Measurements from ENCODE around the gene C20orf144. TPM values are rescaled to one million over a fixed set of nuclear protein-coding genes. Genes with fewer than 3 reads are reported as not detected.

C20orf144 gene
- total and polyA plus RNA-seq, 9 of the 15 experiments (the other 6 are each of a cell fraction or from before 2014, with no cell fraction given), result 0.04 to 0.23 (median 0.11) TPM; not detected in 2

DNA sequence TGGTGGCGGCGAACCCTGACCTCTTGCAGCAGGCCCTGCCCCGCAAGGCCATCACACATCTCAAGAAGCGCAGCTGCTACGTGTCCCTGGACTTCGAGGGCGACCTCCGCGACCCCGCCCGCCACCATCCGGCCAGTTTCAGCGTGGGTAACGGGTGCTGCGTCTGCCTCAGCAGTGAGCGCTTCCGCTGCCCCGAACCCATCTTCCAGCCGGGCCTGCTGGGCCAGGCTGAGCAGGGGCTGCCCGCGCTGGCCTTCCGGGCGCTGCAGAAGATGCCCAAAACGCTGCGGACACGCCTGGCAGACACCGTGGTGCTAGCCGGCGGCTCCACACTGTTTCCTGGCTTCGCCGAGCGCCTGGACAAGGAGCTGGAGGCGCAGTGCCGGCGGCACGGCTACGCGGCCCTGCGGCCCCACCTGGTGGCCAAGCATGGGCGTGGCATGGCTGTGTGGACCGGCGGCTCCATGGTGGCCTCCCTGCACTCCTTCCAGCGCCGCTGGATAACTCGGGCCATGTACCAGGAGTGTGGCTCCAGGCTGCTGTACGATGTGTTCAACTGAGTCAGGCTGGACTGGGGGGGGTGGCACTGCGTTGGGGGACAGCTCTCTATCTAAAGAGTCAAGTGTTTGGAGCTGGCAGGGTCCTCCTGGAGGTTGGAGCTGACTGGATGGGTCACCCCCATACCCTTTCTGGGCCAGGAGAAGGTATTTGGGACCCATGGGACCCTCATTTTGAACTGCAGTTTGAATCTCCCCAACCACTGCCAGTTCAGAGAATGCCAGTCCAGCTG, 5.7 kb downstream of the C20orf144 start:
- FAIRE-seq (no peak), DNase-seq (ENCODE audit: extremely low read depth in 1 of 4, low spot score in 3 of 4) (peak; percentile 56 to 69 (median 60)), ATAC-seq (peak; percentile 14)
- CTCF ChIA-PET (ENCODE audit: low intra/inter-chr PET ratio), result interaction anchor here (0.9 kb wide), 1 partner anchor 210 kb away, joined by 4 read pairs; no protein-coding TSS in a partner anchor
- H3K9ac ChIP-seq (ENCODE audit: insufficient read depth in 1 of 2, low read depth in 2 of 2, low read length in 2 of 2), result no peak overlapping the region; a peak in 1 of 4 replicates
- BruUV-seq (replicated peaks), result no TSS peak
- intact Hi-C loops (cut with micrococcal nuclease) (loop anchor here (2.0 kb wide), 1 partner anchor 65 kb away; no protein-coding TSS in a partner anchor), in situ Hi-C loops (cut with MboI) (loop anchor here (5.0 kb wide), 1 partner anchor 59 kb away; no protein-coding TSS in a partner anchor)
- POLR2A ChIA-PET, result interaction anchor here (0.6 to 5.4 kb wide), 6 partner anchors 12 to 400 kb away, joined by 3 to 51 read pairs (median 3); partner anchors contain the start of gene CBFA2T2
- H3K4me1 ChIP-seq (replicated peaks in 1 of 2; ENCODE audit: control insufficient read depth in 2 of 2, insufficient read depth in 2 of 2, low read length in 2 of 2), result peaks cover 24 to 63% of the 10 kb centered on the region in 2 experiments
- peaks cover 7% of the 10 kb centered on the region; the same call in 1 of the 2 replicates for H4K20me1 ChIP-seq (replicated peaks; ENCODE audit: control insufficient read depth, insufficient read depth, low read length)
- 97% methylated on average over 26 of the region's 47 CpGs for WGBS (ENCODE audit: insufficient coverage, low coverage, missing lambda C conversion rate)
- H3K4me3 ChIP-seq, result no peak overlapping the region
- H3K27ac ChIP-seq (ENCODE audit: extremely low read depth, low read depth, low read length), result no peak overlapping the region
- peaks cover 28% of the 10 kb centered on the region for H3K79me2 ChIP-seq (ENCODE audit: control insufficient read depth, insufficient read depth, low read length)
- peaks cover 54% of the 10 kb centered on the region for H3K36me3 ChIP-seq (ENCODE audit: control insufficient read depth, insufficient read depth, low read length)
- H3K27me3 ChIP-seq (ENCODE audit: control insufficient read depth in 2 of 2, insufficient read depth in 2 of 2, low read length in 2 of 2), result no peaks in the 10 kb centered on the region
- H2AFZ ChIP-seq (ENCODE audit: low read depth, low read length), result no peak overlapping the region
- H3K9me1 ChIP-seq (ENCODE audit: control insufficient read depth, insufficient read depth, low read length), result peaks cover 5% of the 10 kb centered on the region
- no peak overlapping the region for H3K4me2 ChIP-seq (ENCODE audit: insufficient read depth, low read length)
- H3K9me3 ChIP-seq (replicated peaks; ENCODE audit: control insufficient read depth, insufficient read depth, low read depth, low read length), result no peaks in the 10 kb centered on the region
- TF ChIP-seq CBX5 (IDR thresholded peaks at IDR 0.05; ENCODE audit: borderline replicate concordance, low read depth) (0 out of 2 replicates have a peak, but pooled peaks have one; percentile 13), POLR2B (IDR thresholded peaks at IDR 0.05; ENCODE audit: low read depth, partially characterized antibody) (no peak), U2AF1 (optimal IDR thresholded peaks at IDR 0.05; ENCODE audit: low read depth, low read length) (peak; percentile 55), HCFC1 (IDR thresholded peaks at IDR 0.05; ENCODE audit: low read depth, low read length) (0 out of 2 replicates have a peak, but pooled peaks have one; percentile 33), AFF1 (IDR thresholded peaks at IDR 0.05; ENCODE audit: low read depth in 1 of 2, partially characterized antibody in 2 of 2) (no peak), TCF7 (IDR thresholded peaks at IDR 0.05; ENCODE audit: borderline replicate concordance) (no peak)
- TF ChIP-seq, protein P1, sequence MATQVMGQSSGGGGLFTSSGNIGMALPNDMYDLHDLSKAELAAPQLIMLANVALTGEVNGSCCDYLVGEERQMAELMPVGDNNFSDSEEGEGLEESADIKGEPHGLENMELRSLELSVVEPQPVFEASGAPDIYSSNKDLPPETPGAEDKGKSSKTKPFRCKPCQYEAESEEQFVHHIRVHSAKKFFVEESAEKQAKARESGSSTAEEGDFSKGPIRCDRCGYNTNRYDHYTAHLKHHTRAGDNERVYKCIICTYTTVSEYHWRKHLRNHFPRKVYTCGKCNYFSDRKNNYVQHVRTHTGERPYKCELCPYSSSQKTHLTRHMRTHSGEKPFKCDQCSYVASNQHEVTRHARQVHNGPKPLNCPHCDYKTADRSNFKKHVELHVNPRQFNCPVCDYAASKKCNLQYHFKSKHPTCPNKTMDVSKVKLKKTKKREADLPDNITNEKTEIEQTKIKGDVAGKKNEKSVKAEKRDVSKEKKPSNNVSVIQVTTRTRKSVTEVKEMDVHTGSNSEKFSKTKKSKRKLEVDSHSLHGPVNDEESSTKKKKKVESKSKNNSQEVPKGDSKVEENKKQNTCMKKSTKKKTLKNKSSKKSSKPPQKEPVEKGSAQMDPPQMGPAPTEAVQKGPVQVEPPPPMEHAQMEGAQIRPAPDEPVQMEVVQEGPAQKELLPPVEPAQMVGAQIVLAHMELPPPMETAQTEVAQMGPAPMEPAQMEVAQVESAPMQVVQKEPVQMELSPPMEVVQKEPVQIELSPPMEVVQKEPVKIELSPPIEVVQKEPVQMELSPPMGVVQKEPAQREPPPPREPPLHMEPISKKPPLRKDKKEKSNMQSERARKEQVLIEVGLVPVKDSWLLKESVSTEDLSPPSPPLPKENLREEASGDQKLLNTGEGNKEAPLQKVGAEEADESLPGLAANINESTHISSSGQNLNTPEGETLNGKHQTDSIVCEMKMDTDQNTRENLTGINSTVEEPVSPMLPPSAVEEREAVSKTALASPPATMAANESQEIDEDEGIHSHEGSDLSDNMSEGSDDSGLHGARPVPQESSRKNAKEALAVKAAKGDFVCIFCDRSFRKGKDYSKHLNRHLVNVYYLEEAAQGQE (IDR thresholded peaks at IDR 0.05; ENCODE audit: borderline replicate concordance), result peak; percentile 26; the same call in 1 of the 2 replicates
- TF ChIP-seq, protein P1 (CRISPR knock-in tag; IDR thresholded peaks at IDR 0.05; ENCODE audit: low read depth), result no peak

Measured in K562 (cell line).